ENCODE results near the gene RNF19B.

GRCh38 chr1:32896451-32896850 lies 68.2 kb downstream of the RNF19B start:
- TF ChIP-seq EZH2 (IDR thresholded peaks at IDR 0.05) (no peak), POLR2AphosphoS5 (IDR thresholded peaks at IDR 0.05; ENCODE audit: borderline replicate concordance, low read depth, low read length) (no peak)

All from SK-N-MC (cell line).